ENCODE data around the gene APP. TPM values are rescaled to one million over a fixed set of nuclear protein-coding genes. Genes with fewer than 3 reads are reported as not detected.

The APP gene
- total RNA-seq, 2 donors from 2014 or later = 460 to 557 TPM

DNA sequence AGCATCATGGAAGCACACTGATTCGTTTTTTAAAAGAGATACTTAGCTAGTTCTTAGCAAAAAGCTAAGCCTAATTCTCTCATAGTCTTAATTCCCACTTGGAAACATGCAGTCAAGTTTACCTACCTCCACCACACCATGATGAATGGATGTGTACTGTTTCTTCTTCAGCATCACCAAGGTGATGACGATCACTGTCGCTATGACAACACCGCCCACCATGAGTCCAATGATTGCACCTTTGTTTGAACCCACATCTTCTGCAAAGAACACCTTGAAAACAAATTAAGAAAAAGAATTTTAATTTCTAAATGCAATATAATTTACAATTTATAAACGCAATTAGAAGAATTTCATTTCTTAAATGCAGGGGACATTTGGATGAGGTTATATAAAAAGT lies 279.0 kb downstream of the APP start:
- Mint-ChIP-seq H3K27me3 (ENCODE audit: insufficient read depth) (no peaks in the 10 kb centered on the region), H3K9me3 (peaks cover 8% of the 10 kb centered on the region), H3K27ac (no peak overlapping the region), H3K4me3 (no peak overlapping the region), H3K4me1 (no peaks in the 10 kb centered on the region), H3K36me3 (ENCODE audit: low read depth) (peaks cover 84% of the 10 kb centered on the region)
- Histone ChIP-seq H3K4me3 (ENCODE audit: low read length) (no peak overlapping the region), H3K9ac (ENCODE audit: extremely low read depth, low read length, poor library complexity, severe bottlenecking) (no peak overlapping the region), H3K27ac (ENCODE audit: low read depth, low read length) (no peak overlapping the region), H3K4me1 (ENCODE audit: control insufficient read depth, insufficient read depth, low read length) (no peaks in the 10 kb centered on the region), H3K36me3 (ENCODE audit: control insufficient read depth, insufficient read depth, low read length) (peaks cover 96% of the 10 kb centered on the region), H3K27me3 (ENCODE audit: control insufficient read depth, insufficient read depth, low read length, poor library complexity, severe bottlenecking) (no peaks in the 10 kb centered on the region), H3K9me3 (ENCODE audit: control insufficient read depth, low read length) (peaks cover 22% of the 10 kb centered on the region)
- 94 to 100% methylated on average over 1 to 4 of the region's 5 CpGs for WGBS, 2 experiments (ENCODE audit: insufficient coverage in 1 of 2, insufficient read length in 1 of 2)
- TF ChIP-seq, protein P1, sequence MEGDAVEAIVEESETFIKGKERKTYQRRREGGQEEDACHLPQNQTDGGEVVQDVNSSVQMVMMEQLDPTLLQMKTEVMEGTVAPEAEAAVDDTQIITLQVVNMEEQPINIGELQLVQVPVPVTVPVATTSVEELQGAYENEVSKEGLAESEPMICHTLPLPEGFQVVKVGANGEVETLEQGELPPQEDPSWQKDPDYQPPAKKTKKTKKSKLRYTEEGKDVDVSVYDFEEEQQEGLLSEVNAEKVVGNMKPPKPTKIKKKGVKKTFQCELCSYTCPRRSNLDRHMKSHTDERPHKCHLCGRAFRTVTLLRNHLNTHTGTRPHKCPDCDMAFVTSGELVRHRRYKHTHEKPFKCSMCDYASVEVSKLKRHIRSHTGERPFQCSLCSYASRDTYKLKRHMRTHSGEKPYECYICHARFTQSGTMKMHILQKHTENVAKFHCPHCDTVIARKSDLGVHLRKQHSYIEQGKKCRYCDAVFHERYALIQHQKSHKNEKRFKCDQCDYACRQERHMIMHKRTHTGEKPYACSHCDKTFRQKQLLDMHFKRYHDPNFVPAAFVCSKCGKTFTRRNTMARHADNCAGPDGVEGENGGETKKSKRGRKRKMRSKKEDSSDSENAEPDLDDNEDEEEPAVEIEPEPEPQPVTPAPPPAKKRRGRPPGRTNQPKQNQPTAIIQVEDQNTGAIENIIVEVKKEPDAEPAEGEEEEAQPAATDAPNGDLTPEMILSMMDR (conservative IDR thresholded peaks at IDR 0.05) = no peak
- DNase-seq = no peak

- no peaks in the 10 kb centered on the region for H3K27me3 ChIP-seq (ENCODE audit: control insufficient read depth, insufficient read depth, low read length, poor library complexity, severe bottlenecking)
- H3K27ac ChIP-seq (ENCODE audit: low read depth, low read length) = no peak overlapping the region
- WGBS, 2 experiments (ENCODE audit: insufficient coverage in 1 of 2, insufficient read length in 1 of 2) = 99 to 100% methylated on average over 1 to 2 of the region's 2 CpGs
- no peaks in the 10 kb centered on the region for H3K4me1 ChIP-seq (ENCODE audit: control insufficient read depth, insufficient read depth, low read length)
- no peak for DNase-seq
- Mint-ChIP-seq H3K4me3 (no peak overlapping the region), H3K27ac (no peak overlapping the region), H3K36me3 (ENCODE audit: low read depth) (peaks cover 80% of the 10 kb centered on the region), H3K9me3 (peaks cover 8% of the 10 kb centered on the region), H3K4me1 (no peaks in the 10 kb centered on the region), H3K27me3 (ENCODE audit: insufficient read depth) (no peaks in the 10 kb centered on the region)
- peaks cover 17% of the 10 kb centered on the region for H3K9me3 ChIP-seq (ENCODE audit: control insufficient read depth, low read length)
- TF ChIP-seq, protein P1 (conservative IDR thresholded peaks at IDR 0.05) = no peak
- peaks cover 95% of the 10 kb centered on the region for H3K36me3 ChIP-seq (ENCODE audit: control insufficient read depth, insufficient read depth, low read length)
- H3K4me3 ChIP-seq (ENCODE audit: low read length) = no peak overlapping the region
- H3K9ac ChIP-seq (ENCODE audit: extremely low read depth, low read length, poor library complexity, severe bottlenecking) = no peak overlapping the region
Observed at GRCh38 chr21:25890001-25890400, 280.6 kb downstream of the APP start.

DNA sequence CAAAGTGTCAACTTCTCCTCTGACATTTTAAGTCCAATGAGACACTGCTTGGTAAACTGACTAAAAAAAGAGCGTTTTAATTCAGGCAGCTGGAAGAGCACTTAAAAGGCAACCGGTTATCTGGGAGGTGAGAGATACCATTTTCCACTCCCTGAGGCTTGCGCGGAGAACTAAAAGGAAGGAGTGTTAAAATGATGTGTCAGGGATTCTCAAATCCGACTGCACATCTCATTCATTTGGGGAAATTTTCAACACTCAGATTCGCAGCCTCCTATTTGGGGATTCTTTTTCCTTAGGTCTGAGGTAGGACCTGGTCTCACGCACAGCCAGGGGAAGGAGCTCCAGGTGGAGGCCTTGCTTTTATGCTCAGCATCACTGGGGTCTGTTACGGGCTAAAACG lies 281.9 kb downstream of the APP start:
- TF ChIP-seq, protein P1 (conservative IDR thresholded peaks at IDR 0.05) = no peak
- H3K27ac Mint-ChIP-seq = peak overlapping the region; percentile 5
- H3K36me3 ChIP-seq (ENCODE audit: control insufficient read depth, insufficient read depth, low read length) = peaks cover 92% of the 10 kb centered on the region

More for the DNA sequence above, 281.9 kb downstream of the APP start:
- Histone ChIP-seq H3K27ac (ENCODE audit: low read depth, low read length) (no peak overlapping the region), H3K27me3 (ENCODE audit: control insufficient read depth, insufficient read depth, low read length, poor library complexity, severe bottlenecking) (no peaks in the 10 kb centered on the region), H3K4me3 (ENCODE audit: low read length) (no peak overlapping the region), H3K9me3 (ENCODE audit: control insufficient read depth, low read length) (peaks cover 6% of the 10 kb centered on the region), H3K4me1 (ENCODE audit: control insufficient read depth, insufficient read depth, low read length) (no peaks in the 10 kb centered on the region), H3K9ac (ENCODE audit: extremely low read depth, low read length, poor library complexity, severe bottlenecking) (no peak overlapping the region)
- Mint-ChIP-seq H3K36me3 (ENCODE audit: low read depth) (peaks cover 81% of the 10 kb centered on the region), H3K9me3 (peaks cover 2% of the 10 kb centered on the region), H3K4me1 (no peaks in the 10 kb centered on the region), H3K27me3 (ENCODE audit: insufficient read depth) (no peaks in the 10 kb centered on the region), H3K4me3 (no peak overlapping the region)
- no peak for DNase-seq
- 87 to 90% methylated on average over 8 to 9 of the region's 9 CpGs for WGBS, 2 experiments (ENCODE audit: insufficient coverage in 1 of 2, insufficient read length in 1 of 2)

Measured in endodermal cell (in vitro differentiated cells).